Testis (tissue), 3 donors: ENCODE data around the gene PRM3. TPM values are rescaled to one million over a fixed set of nuclear protein-coding genes. Genes with fewer than 3 reads are reported as not detected.

Source experiments
- DNase-seq: peaks from one replicate; pipeline ENCODE4 v3.0.0-alpha.2; 2019
- H3K27ac ChIP-seq, 2 donors: fragments of 200-600 bp; sonication (generic); one replicate each; pipeline ENCODE4 v1.5.1; 2019
- H3K27me3 ChIP-seq: fragments of 200-600 bp; sonication (generic); one replicate; pipeline ENCODE4 v1.5.1; 2019
- H3K36me3 ChIP-seq: fragments of 200-600 bp; sonication (generic); one replicate; pipeline ENCODE4 v1.5.1; 2017; ENCODE audit warnings: low read depth; ENCODE audit errors: missing control alignments
- H3K4me1 ChIP-seq: fragments of 200-600 bp; sonication (generic); one replicate; pipeline ENCODE4 v1.5.1; 2019
- H3K4me3 ChIP-seq, 2 donors: fragments of 200-600 bp; sonication (generic); one replicate each; pipeline ENCODE4 v1.5.1; 2017 to 2019
- H3K9me3 ChIP-seq: fragments of 200-600 bp; sonication (generic); one replicate; pipeline ENCODE4 v1.5.1; 2017
- POLR2A ChIP-seq: fragments of 450-650 bp; IDR thresholded peaks from one replicate; pipeline ENCODE4 v1.6.1; 2017; ENCODE audit warnings: antibody characterized with exemption, mild to moderate bottlenecking, moderate library complexity
- WGBS, 2 donors: methylation state at CpG; one replicate each; pipeline ENCODE4 v1.1.5; 2018; 5-methylcytosine and 5-hydroxymethylcytosine counted together
- intact Hi-C: fragments of 100-400 bp; cut with DNase I; formaldehyde crosslinking; loops from one replicate; pipeline ENCODE4 v1.15.1; 2023; ENCODE audit warnings: low total_unique reads
- polyA plus RNA-seq: library from polyadenylated mRNA; stranded (reverse); fragments of 350-450 nt; fragmentation: Illumina TruSeq; extraction: RNeasy Lipid Tissue Mini Kit (QIAGEN cat#74804); gene quantifications from one replicate; pipeline ENCODE4 v1.2.3, GENCODE V29; 2014; ENCODE audit warnings: low read depth, low replicate concordance; ENCODE audit not compliant: insufficient read depth
- total RNA-seq, 2 donors: library from RNA; depleted of rRNA; stranded (reverse); fragments of >200 nt; gene quantifications; one replicate each; pipeline ENCODE4 v1.2.3, GENCODE V29; 2016
- TF ChIP-seq, protein P1 (sequence below), 3 experiments: fragments of 450-650 bp in 2 of 3; fragments of 200-600 bp in 1 of 3; sonication (generic) in 1 of 3; IDR thresholded peaks; one replicate each; pipeline ENCODE4 v1.5.1; 2016 to 2019; ENCODE audit warnings: antibody characterized with exemption in 3 of 3, mild to moderate bottlenecking in 2 of 3, moderate library complexity in 1 of 3

The PRM3 gene
- total and polyA plus RNA-seq, 3 donors from 2014 or later: 51.1 to 383 (median 109) TPM

DNA sequence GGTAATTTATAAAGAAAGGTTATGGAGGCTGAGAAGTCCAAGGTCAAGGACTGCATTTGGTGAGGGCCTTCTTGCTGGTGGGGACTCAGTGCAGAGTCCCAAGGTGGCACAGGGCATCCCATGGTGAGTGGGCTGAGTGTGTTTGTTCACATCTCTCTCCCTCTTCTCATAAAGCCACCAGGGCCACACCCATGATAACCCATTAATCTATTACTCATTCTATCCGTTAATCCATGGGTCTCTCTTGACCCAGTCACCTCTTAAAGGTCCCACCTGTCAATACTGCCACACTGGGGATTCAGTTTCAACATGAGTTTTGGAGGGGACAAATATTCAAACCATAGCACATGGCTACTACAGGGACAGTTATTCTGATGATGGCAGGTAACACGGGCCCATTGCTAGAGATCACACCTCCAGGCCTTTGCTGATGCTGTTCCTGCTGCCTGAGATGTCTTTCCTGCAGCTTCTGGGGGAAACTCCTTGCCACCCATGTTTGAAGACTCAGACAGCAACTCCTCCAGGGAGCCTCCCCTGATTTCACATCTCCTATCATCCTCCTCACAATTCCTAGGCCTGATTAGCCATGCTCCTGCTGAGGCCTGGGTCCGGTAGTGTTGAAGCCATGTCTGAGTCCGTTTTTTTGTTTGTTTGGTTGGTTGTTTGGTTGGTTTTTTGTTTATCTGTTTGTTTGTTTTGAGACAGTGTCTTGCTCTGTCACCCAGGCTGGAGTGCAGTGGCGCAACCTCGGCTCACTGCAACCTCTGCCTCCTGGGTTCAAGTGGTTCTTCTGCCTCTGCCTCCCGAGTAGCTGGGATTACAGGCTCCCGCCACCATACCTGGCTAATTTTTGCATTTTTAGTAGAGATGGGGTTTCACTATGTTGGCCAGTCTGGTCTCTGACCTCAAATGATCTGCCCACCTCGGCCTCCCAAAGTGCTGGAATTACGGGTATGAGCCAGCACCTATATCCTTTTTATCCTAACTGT, 33.5 kb downstream of the PRM3 start:
- no peaks in the 10 kb centered on the region for H3K36me3 ChIP-seq
- no peaks in the 10 kb centered on the region for H3K27me3 ChIP-seq
- 81 to 92% methylated on average over 10 of the region's 10 CpGs for WGBS, 2 donors
- no peaks in the 10 kb centered on the region for H3K9me3 ChIP-seq
- TF ChIP-seq POLR2A: no peak
- TF ChIP-seq, protein P1, sequence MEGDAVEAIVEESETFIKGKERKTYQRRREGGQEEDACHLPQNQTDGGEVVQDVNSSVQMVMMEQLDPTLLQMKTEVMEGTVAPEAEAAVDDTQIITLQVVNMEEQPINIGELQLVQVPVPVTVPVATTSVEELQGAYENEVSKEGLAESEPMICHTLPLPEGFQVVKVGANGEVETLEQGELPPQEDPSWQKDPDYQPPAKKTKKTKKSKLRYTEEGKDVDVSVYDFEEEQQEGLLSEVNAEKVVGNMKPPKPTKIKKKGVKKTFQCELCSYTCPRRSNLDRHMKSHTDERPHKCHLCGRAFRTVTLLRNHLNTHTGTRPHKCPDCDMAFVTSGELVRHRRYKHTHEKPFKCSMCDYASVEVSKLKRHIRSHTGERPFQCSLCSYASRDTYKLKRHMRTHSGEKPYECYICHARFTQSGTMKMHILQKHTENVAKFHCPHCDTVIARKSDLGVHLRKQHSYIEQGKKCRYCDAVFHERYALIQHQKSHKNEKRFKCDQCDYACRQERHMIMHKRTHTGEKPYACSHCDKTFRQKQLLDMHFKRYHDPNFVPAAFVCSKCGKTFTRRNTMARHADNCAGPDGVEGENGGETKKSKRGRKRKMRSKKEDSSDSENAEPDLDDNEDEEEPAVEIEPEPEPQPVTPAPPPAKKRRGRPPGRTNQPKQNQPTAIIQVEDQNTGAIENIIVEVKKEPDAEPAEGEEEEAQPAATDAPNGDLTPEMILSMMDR (IDR thresholded peaks at IDR 0.05): no peak
- H3K4me3 ChIP-seq: no peak overlapping the region
- peaks cover 6% of the 10 kb centered on the region for H3K4me1 ChIP-seq
- no peak overlapping the region for H3K27ac ChIP-seq
- DNase-seq: no peak
- intact Hi-C loops: no loop called here

DNA sequence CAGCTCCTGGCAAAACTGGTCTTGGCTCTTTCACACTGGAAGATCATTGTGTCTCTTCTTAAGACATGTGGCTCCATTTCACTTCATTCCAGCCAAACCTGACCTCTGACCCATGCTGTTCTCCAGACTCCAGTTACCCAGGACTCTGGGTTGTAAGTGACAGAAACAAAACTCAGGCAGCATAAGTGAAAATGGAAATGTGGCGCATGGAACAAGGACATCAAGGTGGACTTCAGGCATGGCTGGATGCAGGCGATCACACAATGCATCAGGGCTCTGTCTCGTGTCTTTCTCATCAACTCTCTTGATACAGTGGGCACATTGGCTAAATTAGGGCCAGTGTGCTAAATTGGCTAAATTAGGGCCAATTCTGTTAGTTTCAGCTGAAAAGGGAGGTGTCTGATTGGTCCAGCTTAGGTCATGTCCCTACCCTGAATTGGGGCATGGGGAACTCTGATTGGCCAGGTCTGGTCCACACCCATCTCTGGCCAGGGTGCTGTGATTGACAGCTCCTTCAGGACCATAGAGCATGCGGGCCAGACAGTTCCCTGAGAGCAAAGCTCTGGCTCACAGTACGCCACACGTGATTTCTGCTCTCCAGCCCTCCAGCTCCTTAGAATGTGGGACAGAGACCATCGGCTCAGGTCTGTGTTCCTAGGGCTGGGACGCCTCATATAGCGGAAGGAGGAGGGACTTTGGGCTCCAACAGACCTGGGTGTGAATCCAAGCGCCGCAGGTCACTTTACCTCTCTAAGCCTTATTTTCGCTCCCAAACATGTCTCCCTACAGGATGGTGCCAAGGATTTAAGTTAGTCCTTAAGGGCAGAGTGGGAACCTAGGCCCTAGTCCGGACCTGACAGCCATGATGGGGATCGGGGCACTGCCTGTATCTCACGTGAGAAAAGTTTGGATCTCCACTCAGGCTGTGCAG, 34.9 kb downstream of the PRM3 start:
- H3K27me3 ChIP-seq: no peaks in the 10 kb centered on the region
- TF ChIP-seq POLR2A: no peak
- TF ChIP-seq, protein P1 (IDR thresholded peaks at IDR 0.05): no peak
- no peaks in the 10 kb centered on the region for H3K9me3 ChIP-seq
- DNase-seq: no peak
- no peaks in the 10 kb centered on the region for H3K36me3 ChIP-seq
- H3K27ac ChIP-seq: no peak overlapping the region
- H3K4me3 ChIP-seq: no peak overlapping the region
- intact Hi-C loops: no loop called here
- WGBS, 2 donors: 87 to 91% methylated on average over 15 of the region's 15 CpGs
- peaks cover 6% of the 10 kb centered on the region for H3K4me1 ChIP-seq

DNA sequence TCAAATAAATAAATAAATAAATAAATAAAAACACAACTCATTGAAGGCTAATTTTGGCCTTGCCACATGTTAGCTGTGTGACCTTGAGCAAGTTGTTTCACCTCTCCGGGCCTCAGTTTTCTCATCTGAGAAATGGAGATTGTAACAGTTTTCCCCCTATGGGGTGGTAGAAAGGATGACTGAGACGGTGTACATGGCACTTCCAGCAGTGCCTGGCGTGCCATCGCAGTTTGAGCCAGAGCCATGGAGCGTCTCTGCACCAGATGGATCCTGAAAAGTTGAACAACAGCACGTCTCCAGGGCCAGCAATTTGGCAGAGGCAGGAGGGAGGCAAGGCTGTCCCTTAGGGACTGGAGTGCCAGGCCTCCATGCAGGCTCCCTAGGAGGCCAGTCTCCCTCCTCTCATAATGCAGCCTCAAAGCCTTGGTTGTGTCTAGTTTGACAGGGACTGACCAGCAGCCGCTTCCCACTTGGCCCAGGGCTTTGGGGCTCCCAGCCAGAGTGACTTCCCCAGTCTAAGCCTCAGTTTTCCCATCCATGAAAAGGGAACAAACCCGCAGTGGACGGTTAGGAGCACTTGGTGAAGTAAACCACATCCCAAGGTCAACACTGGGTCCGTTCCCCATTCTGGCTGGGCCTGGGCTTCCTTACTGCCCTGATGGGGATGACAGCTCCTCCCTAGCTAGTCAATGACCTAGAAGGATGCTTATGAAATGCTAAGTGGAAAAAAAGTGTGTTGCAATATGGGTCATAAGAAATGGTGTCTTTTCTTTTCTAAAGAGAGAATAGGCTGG, 36.8 kb downstream of the PRM3 start:
- H3K27ac ChIP-seq: no peak overlapping the region
- DNase-seq: no peak
- no peaks in the 10 kb centered on the region for H3K36me3 ChIP-seq
- H3K9me3 ChIP-seq: no peaks in the 10 kb centered on the region
- intact Hi-C loops: no loop called here
- no peaks in the 10 kb centered on the region for H3K27me3 ChIP-seq
- WGBS, 2 donors: 73 to 76% methylated on average over 9 of the region's 10 CpGs
- no peak overlapping the region for H3K4me3 ChIP-seq
- TF ChIP-seq, protein P1 (IDR thresholded peaks at IDR 0.05): no peak
- no peak for TF ChIP-seq POLR2A
- peaks cover 7% of the 10 kb centered on the region for H3K4me1 ChIP-seq

DNA sequence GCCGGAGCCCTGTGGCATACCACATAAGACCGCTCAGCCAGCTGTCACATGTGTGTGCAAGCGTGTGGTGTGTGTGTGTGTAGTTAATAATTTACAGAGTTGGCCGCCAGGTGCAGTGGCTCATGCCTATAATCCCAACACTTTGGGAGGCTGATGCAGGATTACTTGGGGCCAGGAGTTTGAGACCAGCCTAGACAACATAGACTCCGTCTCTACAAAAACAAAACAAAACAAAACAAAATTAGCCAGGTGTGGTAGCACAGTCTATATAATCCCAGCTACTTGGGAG, 37.8 kb downstream of the PRM3 start:
- Histone ChIP-seq H3K9me3 (no peaks in the 10 kb centered on the region), H3K4me3 (no peak overlapping the region), H3K4me1 (peaks cover 9% of the 10 kb centered on the region), H3K27me3 (no peaks in the 10 kb centered on the region), H3K27ac (no peak overlapping the region), H3K36me3 (no peaks in the 10 kb centered on the region)
- no peak for DNase-seq
- intact Hi-C loops: no loop called here
- 89 to 93% methylated on average over 5 of the region's 5 CpGs for WGBS, 2 donors
- TF ChIP-seq, protein P1 (IDR thresholded peaks at IDR 0.05): no peak
- TF ChIP-seq POLR2A: no peak
